HepG2 (cell line): ENCODE data around the gene SEC16A. TPM values are rescaled to one million over a fixed set of nuclear protein-coding genes. Genes with fewer than 3 reads are reported as not detected.

ENCODE experiments used
- ATAC-seq: fragments of 200-7000 bp; cut with Tn5 transposase; 3 replicates; pipeline ENCODE4 v1.9.1; 2020; ENCODE audit warnings: mild to moderate bottlenecking, moderate library complexity
- BruUV-seq: library from RNA; stranded (reverse); fragments of 400-500 nt; replicated peaks from 2 replicates; lab custom pipeline; 2021; lab: Mats Ljungman, UMichigan
- CTCF ChIA-PET: fragments of 300-600 bp; formaldehyde crosslinking; extraction: SDS; loops from one replicate; lab custom pipeline; 2021; ENCODE audit warnings: low total read pairs, inconsistent platforms, low intra/inter-chr PET ratio; lab: Yijun Ruan, JAX
- POLR2A ChIA-PET: fragments of 350-600 bp; sonication (Branson Sonifier 250); formaldehyde crosslinking; loops from one replicate; lab custom pipeline; 2020; ENCODE audit warnings: antibody characterized with exemption, inconsistent platforms; lab: Yijun Ruan, JAX
- DNase-seq: peaks from one replicate; pipeline ENCODE4 v3.0.0-alpha.2; 2015; ENCODE audit warnings: low spot score
- FAIRE-seq: peaks from 3 replicates; lab custom pipeline; 2011; peaks lifted over from hg19 to GRCh38; lab: Jason Lieb, UNC
- H2AFZ ChIP-seq: one replicate; pipeline ENCODE4 v1.6.1; 2011; ENCODE audit warnings: low read length, inconsistent platforms
- H3K27ac ChIP-seq: fragments of 300-600 bp; 3 replicates; pipeline ENCODE4 v1.8.0; 2011; ENCODE audit warnings: mixed run types, mild to moderate bottlenecking, mixed read lengths, low read length, inconsistent platforms; ENCODE audit not compliant: insufficient read depth; ENCODE audit errors: extremely low read length
- H3K27me3 ChIP-seq, 2 experiments: fragments of 200-600 bp in 1 of 2; 2 replicates in 1 of 2; 3 replicates in 1 of 2; pipeline versions ENCODE4 v1.6.0 to v1.8.0; 2011; ENCODE audit warnings: low read length in 2 of 2, mild to moderate bottlenecking in 2 of 2, moderate library complexity in 2 of 2, inconsistent platforms in 1 of 2; ENCODE audit not compliant: insufficient read depth in 2 of 2, control insufficient read depth in 1 of 2
- H3K36me3 ChIP-seq, 2 experiments: fragments of 200-600 bp in 1 of 2; replicated peaks in 1 of 2; 2 replicates in 1 of 2; 3 replicates in 1 of 2; pipeline versions ENCODE4 v1.5.1 to v1.8.0; 2011; ENCODE audit warnings: low read length in 2 of 2, inconsistent platforms in 1 of 2; ENCODE audit not compliant: insufficient read depth in 2 of 2, control insufficient read depth in 1 of 2
- H3K4me1 ChIP-seq: 2 replicates; pipeline ENCODE4 v1.5.1; 2012; ENCODE audit warnings: low read length, inconsistent platforms; ENCODE audit not compliant: insufficient read depth
- H3K4me2 ChIP-seq: 2 replicates; pipeline ENCODE4 v1.6.0; 2011; ENCODE audit warnings: low read depth, low read length, inconsistent platforms
- H3K4me3 ChIP-seq, 3 experiments: fragments of 200-600 bp in 1 of 3; sonication (generic), shearing (Covaris generic) in 1 of 3; replicated peaks in 1 of 3; 2 replicates each; pipeline ENCODE4 v1.5.1; 2011 to 2016; ENCODE audit warnings: low read length in 3 of 3, inconsistent platforms in 2 of 3, low read depth in 2 of 3, mild to moderate bottlenecking in 2 of 3, control low read depth in 1 of 3, mixed read lengths in 1 of 3; ENCODE audit not compliant: insufficient read depth in 1 of 3
- H3K79me2 ChIP-seq: one replicate; pipeline ENCODE4 v1.6.1; 2011; ENCODE audit warnings: low read length, inconsistent platforms; ENCODE audit not compliant: insufficient read depth
- H3K9ac ChIP-seq: 2 replicates; pipeline ENCODE4 v1.6.0; 2011; ENCODE audit warnings: mild to moderate bottlenecking, low read depth, low read length, inconsistent platforms; ENCODE audit not compliant: insufficient read depth
- H3K9me3 ChIP-seq: 2 replicates; pipeline ENCODE4 v1.5.1; 2012; ENCODE audit warnings: mild to moderate bottlenecking, low read length
- H4K20me1 ChIP-seq: 2 replicates; pipeline ENCODE4 v1.6.0; 2011; ENCODE audit warnings: inconsistent platforms, mild to moderate bottlenecking, low read length, moderate library complexity; ENCODE audit not compliant: insufficient read depth
- AKNA ChIP-seq: sonication (generic); formaldehyde crosslinking; IDR thresholded peaks from 2 replicates; pipeline ENCODE4 v1.4.0; 2020; ENCODE audit warnings: missing genetic modification reagents, borderline replicate concordance
- USF2 ChIP-seq, 2 experiments: sonication (generic) in 1 of 2; formaldehyde crosslinking in 1 of 2; IDR thresholded peaks; 2 replicates each; pipeline versions ENCODE4 v1.5.1 to v1.6.1; 2011 to 2020; ENCODE audit warnings: borderline replicate concordance in 1 of 2, low read depth in 1 of 2, low read length in 1 of 2, mild to moderate bottlenecking in 1 of 2, missing genetic modification reagents in 1 of 2, moderate library complexity in 1 of 2
- ZNF34 ChIP-seq: sonication (generic); formaldehyde crosslinking; IDR thresholded peaks from 2 replicates; pipeline ENCODE4 v1.4.0; 2020; ENCODE audit warnings: mild to moderate bottlenecking, missing genetic modification reagents, borderline replicate concordance
- ZNF451 ChIP-seq: sonication (generic); formaldehyde crosslinking; IDR thresholded peaks from 2 replicates; pipeline ENCODE4 v1.5.0; 2020; ENCODE audit warnings: mild to moderate bottlenecking, missing genetic modification reagents
- ZNF7 ChIP-seq: IDR thresholded peaks from 2 replicates; pipeline ENCODE4 v1.6.1; 2016; ENCODE audit warnings: missing biosample characterization, missing genetic modification reagents
- WGBS: methylation state at CpG from one replicate; pipeline ENCODE4 v1.1.6; 2017; ENCODE audit warnings: low lambda C conversion rate; 5-methylcytosine and 5-hydroxymethylcytosine counted together
- in situ Hi-C: cut with HindIII; loops from 2 replicates; pipeline ENCODE4 v1.10.0; 2017; ENCODE audit warnings: low pct_unique_long_range_greater_than_20kb; ENCODE audit not compliant: extremely low pct_ligation_motif_present
- intact Hi-C: fragments of 100-400 bp; cut with micrococcal nuclease; formaldehyde crosslinking; loops from one replicate; pipeline ENCODE4 v1.10.0; 2022; ENCODE audit not compliant: unreplicated experiment
- polyA plus RNA-seq, 8 experiments: library from polyadenylated mRNA; depleted of rRNA in 3 of 8; stranded (reverse) in 7 of 8; unstranded in 1 of 8; fragments of >200 nt; fragmentation: Illumina TruSeq in 4 of 8; extraction: Trizol in 4 of 8; gene quantifications; 2 replicates each; pipeline versions ENCODE4 v1.2.1 to v1.2.3, GENCODE V29; 2011 to 2016; ENCODE audit warnings: low read depth in 4 of 8, missing spikeins in 1 of 8, mixed read lengths in 1 of 8; ENCODE audit not compliant: insufficient read depth in 1 of 8
- total RNA-seq, 5 experiments: library from RNA; depleted of rRNA; stranded (reverse); fragments of >200 nt; fragmentation: Illumina TruSeq; extraction: Trizol; gene quantifications; 2 replicates each; pipeline ENCODE4 v1.2.3, GENCODE V29; 2016; ENCODE audit warnings: low read depth in 1 of 5

The SEC16A gene
- total and polyA plus RNA-seq, 2 of the 13 experiments (the other 11 are each of a cell fraction or from before 2014, with no cell fraction given): 15.9 to 18.9 TPM

- ChIA-PET POLR2A (interaction anchor here (0.6 kb wide), 1 partner anchor 1052 kb away, joined by 3 read pairs; no protein-coding TSS in a partner anchor), CTCF (no interaction called here)
- FAIRE-seq: no peak
Observed at GRCh38 chr9:136508729-136509500, 26.1 kb upstream of the SEC16A start.

More at GRCh38 chr9:136508729-136509500, 26.1 kb upstream of the SEC16A start:
- no peaks in the 10 kb centered on the region for H3K9me3 ChIP-seq
- DNase-seq: no peak
- 87% methylated on average over 19 of the region's 37 CpGs for WGBS
- no peaks in the 10 kb centered on the region for H3K4me1 ChIP-seq
- no peak overlapping the region for H3K4me3 ChIP-seq
- no peak overlapping the region for H3K27ac ChIP-seq
- H2AFZ ChIP-seq: no peak overlapping the region
- intact Hi-C loops (no loop called here), in situ Hi-C loops (no loop called here)
- no peaks in the 10 kb centered on the region for H4K20me1 ChIP-seq
- no TSS peak for BruUV-seq
- no peak overlapping the region for H3K9ac ChIP-seq
- no peak for ATAC-seq
- no peaks in the 10 kb centered on the region for H3K79me2 ChIP-seq
- no peaks in the 10 kb centered on the region for H3K36me3 ChIP-seq
- no peaks in the 10 kb centered on the region for H3K27me3 ChIP-seq
- TF ChIP-seq ZNF7 (CRISPR knock-in tag) (no peak), AKNA (CRISPR knock-in tag) (no peak), USF2 (IDR thresholded peaks at IDR 0.05; ENCODE audit: low read depth, low read length) (no peak), USF2 (CRISPR knock-in tag; IDR thresholded peaks at IDR 0.05; ENCODE audit: borderline replicate concordance) (no peak), ZNF34 (CRISPR knock-in tag) (no peak), ZNF451 (CRISPR knock-in tag) (no peak)
- H3K4me2 ChIP-seq: no peak overlapping the region
